HG02884 (cell line): ENCODE data around the gene ARID5B.
"Not testable (repeated sequence)": the region's sequence is repeated elsewhere in the genome, so short reads cannot be mapped to it uniquely, and the experiment has no call there.

Experiments
- ATAC-seq: cut with Tn5 transposase; IDR thresholded peaks from one replicate; pipeline ENCODE4 v1.9.1; 2021; ENCODE audit warnings: mild to moderate bottlenecking, moderate library complexity; ENCODE audit not compliant: unreplicated experiment

The ARID5B gene

GRCh38 chr10:62025901-62026879 lies 124.7 kb downstream of the ARID5B start:
- no peak for ATAC-seq

GRCh38 chr10:62027841-62028501 lies 126.5 kb downstream of the ARID5B start:
- ATAC-seq = no peak

- not testable (repeated sequence) for ATAC-seq
These were observed 127.0 kb downstream of the ARID5B start for GRCh38 chr10:62028502-62028842.

DNA sequence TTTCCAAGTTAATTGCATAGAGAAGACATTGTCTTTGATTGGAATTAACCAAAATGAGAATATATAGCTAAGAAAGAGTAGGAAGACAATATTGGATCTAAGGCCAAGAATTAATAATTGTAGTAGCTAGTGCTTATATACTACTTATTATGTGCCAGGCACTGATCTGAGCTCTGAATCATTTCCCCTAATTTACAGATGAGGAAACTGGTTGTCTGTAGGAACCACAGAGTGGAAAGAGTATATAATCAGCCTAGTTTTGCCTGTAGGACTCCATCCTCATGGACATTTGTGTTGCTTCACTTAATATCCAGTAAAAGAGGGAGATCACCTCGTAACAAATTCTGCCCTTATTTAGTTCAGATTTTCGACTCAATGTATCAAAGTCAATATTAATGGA lies 127.9 kb downstream of the ARID5B start:
- no peak for ATAC-seq

DNA sequence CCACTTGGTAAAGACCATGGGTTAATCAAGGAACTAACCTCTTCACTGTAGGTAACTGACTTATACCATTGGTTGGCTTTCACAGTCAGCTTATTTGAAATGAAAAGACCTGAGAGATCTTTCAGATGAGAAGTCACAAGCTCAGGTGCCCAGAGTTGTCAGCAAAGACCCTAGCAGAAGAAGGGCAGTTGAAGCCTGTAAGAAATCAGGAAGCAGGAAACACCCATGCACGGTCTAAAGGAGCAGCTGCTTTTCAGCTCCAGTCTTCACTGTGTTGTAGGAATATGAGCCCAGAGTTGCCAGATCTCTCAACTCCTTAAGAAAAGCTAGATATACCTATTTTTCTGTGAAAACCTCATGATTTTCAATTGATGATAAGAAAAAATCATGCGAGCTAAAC lies 130.0 kb downstream of the ARID5B start:
- no peak for ATAC-seq

DNA sequence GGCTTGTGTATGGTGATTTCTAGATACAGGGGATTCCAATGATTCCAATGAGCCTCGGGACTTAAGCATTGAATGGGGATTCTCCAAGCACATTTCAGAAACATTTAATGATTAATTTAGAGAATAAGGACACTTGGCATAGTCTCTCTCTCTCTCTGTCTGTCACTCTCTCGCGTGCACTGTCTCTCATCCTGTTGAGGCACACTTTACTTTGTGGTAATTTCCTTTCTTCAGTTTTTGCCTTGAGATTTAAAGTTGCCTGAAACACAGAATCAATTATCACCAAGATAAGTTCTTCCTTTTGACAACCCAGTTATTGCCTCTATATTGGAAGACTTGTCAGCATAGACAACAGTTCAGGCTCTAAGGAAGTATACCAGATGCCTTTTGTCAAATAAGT lies 131.6 kb downstream of the ARID5B start:
- no peak for ATAC-seq

DNA sequence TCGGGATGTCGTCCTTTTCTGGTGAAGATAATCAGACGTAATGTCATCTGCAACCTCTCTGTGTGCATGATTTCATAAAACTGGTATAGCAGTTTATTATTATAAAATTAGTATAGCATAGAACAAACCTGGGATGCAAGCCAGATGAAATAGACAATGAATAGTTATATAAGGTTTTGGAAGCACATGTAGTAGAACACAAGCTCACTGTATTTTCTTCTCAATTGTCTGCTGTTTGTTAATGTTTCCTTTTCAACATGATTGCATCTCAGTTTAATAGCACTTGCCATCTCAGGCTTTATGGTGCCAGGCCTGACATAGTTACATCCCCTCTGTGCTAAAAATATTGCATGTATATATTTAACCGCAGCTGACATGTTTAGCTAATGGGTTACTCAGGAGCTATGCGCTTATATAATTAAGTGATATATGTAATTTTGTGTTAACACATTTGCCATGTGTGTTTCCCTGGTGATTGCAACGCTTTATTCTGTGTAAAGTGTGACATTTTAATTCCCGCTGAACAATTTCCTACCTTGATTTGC lies 132.7 kb downstream of the ARID5B start:
- no peak for ATAC-seq

- no peak for ATAC-seq
These were observed 134.9 kb downstream of the ARID5B start for GRCh38 chr10:62036186-62037081.

DNA sequence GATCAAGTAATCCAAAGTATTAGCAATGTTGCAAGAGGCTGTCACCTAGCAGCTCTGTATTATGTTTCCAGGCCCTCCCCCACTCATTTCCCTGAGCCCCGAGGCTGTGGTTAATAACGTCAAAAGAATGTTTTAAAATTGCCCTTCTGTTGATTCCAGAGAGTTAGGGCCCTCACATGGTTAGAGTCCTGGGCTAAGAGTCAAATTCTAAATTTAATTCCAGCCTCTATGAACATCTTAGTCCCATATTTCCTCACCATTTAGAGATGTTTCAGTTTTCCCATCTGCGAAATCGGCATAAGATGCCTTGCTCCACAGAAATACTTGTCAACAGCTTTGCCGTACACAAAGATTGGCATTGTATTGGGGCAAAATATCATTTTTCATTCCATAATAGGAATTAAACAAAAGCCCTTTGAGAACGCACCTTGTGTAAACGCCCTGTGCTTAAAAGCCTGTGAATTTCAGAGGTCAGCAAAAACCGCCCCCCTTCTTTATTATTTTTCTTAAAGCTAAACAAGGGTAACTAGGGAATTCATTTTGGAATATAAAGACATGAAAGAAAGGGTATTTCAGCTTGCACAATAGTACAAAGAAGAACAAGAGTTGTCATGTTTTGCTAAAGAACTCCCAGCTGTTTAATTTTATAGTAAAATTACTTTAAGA lies 135.8 kb downstream of the ARID5B start:
- ATAC-seq = no peak

DNA sequence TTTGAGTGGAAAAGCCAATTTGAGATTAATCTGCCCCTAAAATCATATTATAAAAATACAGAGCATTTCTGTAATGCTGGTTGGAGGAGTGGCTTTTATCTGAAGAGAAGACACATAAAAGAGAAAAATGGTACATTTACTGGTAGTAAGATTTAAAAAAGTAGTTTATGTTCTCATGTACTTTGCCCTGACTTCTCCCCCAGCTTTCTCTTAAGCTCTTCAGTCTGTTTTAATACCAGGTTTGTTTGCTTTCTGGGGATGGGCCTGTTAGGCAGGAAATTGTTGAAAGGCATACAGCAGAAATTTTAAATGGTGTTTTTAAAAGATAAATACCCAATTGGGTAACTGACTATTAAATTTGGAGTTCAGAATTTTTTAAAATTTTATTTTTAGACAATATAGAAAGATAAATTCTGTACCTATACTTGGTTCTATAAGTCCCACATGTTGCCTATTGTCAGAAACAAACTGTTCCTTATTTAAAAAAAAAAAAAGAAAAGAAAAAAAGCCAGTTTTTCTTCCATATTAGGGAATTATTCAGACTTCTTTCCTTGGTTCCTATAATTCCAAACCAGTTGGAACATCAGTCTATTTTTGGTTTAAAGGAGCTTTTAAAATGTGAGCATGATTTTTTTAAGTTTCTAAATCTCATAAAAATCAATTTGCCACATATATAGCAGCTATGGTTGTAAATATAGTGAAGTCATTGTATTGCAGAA lies 136.6 kb downstream of the ARID5B start:
- no peak for ATAC-seq

DNA sequence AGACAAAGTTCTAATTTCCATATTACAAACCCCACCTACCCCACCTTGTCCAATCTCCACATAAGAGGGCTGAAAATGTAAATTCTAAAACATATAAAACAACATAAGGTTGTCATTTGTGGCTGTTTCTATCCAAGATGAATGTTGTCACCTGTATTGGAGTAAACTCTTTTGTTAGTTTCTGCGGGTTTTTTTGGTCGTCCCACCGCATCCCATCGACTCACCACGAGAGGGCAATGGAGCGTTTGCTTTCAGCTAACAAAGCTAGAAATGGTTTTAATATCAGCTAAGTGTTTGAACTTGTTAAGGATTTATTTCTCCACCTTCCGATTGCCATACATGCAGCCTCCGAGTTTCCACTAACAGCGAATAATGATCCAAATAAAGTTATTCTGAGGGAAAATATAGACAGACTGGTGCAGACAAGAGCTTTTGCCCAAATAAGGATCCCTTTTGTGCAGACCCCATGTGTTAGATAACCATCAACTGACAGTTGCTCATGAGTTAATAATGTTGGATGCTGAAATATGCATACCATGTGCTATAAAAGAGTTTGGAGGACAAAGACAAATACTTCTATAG lies 137.2 kb downstream of the ARID5B start:
- peak; percentile 47 for ATAC-seq

GRCh38 chr10:62039954-62040353 lies 138.5 kb downstream of the ARID5B start:
- no peak for ATAC-seq

DNA sequence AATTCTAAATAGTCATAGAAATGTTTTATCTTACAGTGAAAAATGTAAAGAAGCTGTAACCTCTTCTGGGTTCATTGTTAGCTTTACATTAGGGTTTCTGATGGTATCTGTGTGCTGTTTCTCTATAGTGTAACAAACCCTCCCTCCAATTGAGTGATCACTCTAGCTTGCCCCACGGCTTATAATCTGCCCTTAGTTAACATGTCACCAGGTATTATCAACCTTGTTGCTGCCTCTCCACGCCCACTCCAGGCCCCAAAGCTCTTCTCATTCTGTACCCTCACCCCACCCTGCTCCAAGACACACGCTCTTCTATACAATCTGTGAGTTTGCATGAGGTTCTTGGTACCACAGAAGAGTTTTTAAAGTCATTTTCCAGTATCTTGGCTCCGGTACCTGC lies 139.4 kb downstream of the ARID5B start:
- ATAC-seq = no peak

- no peak for ATAC-seq
These were observed 142.0 kb downstream of the ARID5B start for GRCh38 chr10:62043421-62044021.

DNA sequence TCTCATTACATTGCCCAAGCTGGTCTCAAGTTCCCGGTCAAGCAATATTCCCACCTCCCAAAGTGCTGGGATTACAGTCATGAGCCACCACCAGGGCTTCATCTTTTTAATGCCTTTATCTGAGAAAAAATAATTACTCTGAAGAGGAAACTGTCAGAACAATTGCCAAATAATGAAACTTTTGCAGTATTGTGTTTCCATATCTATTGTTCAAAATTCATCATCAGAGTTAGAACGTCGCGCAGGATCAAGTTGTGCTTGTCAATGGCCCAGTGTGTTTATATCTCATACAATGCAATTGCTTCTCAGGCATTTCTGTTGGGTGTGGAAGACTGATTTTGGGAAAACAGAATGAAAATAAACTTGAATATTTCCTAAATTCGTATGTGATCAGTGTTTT lies 143.1 kb downstream of the ARID5B start:
- ATAC-seq = no peak

DNA sequence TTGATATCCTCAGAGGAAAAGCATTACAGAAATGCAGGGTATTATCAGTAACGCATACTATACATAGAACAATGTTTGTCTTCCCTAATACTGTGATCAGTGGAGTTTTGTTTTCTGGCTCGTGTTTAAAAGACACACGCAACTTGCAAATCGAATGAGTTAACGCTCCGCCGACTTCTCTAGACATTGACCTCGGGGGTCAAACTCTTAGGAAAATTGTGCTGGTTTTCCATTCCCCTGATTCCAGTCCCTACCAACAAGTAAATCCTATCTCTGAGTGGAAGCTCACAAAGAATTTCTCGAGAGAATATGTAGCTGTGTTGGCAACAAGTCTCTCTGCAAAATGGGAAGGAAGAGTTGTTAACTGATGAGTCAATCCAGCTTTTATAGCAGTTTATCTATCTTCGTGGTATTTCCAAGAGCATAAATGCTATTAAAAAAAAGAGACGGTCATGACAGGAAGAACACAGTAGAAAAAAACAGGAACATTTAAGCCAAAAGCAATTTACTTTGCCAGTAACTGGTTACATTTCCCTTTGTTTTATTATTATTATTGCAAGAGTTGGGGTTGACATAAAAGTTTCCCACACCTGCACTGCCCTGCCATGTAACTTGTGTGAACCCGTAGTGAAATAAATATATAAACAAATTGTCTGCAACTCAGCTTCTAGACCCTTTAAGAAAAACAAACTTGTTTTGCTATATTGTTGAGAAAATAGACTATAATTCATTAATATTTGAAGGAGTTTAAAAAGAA lies 144.4 kb downstream of the ARID5B start:
- no peak for ATAC-seq

DNA sequence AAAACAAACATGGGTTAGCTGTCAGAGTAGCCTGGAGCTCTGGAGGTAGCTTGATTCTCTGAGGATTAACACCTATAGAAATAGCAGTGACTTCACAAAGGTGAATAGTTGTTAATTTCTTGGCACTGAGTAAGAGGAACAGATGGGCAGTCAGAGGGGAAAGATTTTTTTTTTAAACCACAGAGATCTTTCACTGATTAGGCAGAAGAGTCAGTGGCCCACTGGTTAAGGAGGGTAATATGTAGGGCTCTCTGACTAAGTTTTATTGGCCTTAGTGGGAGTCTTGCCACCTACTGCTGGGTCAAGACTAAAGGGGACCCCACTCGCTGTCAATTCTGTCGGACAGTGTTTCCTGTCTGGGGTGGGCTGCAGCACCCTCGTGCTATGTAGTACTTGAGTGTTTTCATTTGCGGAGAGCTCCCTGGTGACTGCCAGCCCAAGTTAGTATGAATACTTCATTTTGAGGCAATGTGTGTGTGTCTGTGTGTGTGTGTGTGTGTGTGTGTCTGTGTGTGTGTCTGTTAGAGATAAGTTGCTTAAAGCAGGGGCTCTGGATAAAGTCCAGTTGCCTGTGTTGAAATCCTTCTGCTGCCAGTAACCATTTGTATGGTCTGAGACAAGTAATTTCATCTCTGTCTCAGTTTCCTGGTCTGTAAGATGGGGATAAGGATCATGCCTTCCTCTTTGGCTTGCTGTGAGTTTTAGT lies 145.2 kb downstream of the ARID5B start:
- peak; percentile 35 for ATAC-seq
